HG02973 (cell line): ENCODE results near the gene RTTN.
"Not testable (repeated sequence)": the region's sequence is repeated elsewhere in the genome, so short reads cannot be mapped to it uniquely, and the experiment has no call there.

Experiments used
- ATAC-seq: cut with Tn5 transposase; IDR thresholded peaks from one replicate; pipeline ENCODE4 v1.9.1; 2021; ENCODE audit warnings: moderate library complexity; ENCODE audit not compliant: unreplicated experiment

The RTTN gene

DNA sequence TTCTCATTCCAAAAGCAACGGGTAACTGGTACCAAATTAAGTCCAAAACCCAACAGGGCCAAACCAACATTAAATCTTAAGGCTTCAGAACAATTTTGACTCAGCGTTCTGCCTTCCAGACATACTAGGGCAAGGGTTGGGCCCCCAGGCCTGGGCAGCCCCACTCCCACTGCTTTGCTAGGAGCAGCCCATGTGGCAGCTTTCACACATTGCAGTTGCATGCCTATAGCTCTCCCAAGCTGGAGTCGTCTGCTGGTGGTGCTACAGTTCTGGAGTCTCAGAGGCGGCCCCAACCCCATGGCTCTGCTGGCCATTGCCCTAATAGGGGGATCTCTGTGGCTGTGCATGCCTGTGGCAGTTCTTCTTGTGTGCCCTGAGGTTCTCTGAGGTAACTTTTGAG is 220.2 kb downstream of the RTTN start:
- ATAC-seq = no peak

DNA sequence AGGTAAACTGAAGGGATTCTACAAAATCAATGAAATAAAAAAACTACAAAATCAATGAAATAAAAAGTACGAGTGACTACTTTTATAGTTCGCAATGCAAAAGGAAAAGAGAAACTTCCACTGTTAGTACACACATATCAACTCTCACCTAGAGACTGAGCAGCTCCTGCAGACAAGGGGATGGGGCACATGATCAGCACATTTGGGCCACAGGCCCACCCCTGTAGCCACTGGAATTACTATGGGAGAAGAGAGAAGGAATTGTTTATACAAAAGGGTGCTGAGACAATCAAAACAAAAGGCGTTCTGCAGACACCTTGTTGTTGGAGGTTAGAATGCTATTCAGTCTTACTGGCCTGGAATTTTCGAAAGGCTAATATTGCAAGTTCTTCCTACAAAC is 223.1 kb downstream of the RTTN start:
- ATAC-seq = no peak

DNA sequence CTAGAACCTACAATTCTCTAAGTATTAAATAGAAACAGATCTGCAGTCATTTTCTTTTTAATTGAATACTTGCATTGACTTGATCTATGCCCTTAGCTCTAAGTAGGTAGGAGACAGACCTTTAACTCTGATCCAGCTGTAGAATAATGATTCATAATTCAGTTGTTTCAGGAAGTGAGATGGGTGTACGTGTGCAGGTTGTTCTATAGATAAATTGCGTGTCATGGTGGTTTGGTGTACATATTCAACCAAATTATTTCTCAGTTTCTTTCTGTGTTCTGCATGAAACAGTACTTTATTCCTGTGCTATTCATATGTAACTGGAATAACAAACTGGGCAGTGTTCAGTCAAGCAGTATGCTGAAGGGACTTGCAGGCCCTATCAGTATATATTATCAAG is 223.5 kb downstream of the RTTN start:
- peak; percentile 37 for ATAC-seq

DNA sequence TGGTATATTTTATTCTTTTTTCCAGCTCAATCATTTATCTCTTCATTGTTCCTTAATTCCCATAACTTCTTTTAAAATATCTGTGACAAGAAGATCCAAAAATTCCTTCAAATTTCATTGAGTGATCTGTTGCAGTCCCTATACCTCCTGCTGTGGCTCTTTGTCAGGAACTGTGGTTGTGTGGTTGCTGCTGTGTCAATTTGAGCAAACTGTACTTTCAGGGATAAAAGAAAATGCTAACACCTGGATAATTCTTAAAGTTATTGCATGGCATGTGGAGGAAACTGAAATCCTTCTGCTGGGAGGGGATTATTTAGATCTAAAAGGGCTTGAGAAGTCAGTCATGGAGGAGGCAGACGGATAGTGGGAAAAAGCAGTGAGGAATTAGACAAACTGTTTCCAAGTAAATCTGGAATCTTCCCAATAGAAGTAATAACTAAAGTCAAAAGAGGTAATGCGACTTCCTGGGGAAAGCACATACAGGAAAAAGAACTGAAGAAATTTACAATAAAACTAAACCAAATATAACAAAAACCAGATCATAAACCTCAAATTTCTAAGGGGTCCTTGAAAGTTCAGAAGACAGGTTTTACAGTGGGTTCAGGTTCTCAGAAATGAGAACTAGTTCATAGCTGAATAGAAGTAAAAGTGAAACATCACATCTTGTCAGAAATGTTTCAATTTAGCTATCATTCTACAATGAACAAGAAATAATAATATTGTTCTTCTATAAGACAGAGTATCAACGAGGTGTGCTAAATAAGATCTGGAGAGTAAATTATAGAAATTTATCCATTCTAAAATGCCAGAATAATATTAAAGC is 224.3 kb downstream of the RTTN start:
- ATAC-seq = no peak

DNA sequence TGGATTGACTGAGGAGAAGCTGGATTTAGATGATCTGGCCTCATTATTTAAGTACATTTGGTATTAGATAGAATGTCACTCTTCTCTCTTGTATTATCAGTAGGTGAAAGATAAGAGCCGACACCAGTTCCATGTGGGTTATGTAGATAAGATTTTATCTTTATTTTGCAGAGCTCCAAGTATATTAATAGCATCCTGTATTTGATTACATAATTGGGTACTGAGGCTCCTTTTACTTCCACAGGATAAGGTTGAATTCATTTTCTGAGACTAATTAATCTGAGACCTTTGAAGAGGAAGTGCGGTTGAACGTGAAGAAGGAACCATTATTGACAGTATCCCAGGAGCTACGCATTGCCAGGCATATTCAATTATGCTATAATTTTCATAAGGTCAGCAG is 225.0 kb downstream of the RTTN start:
- no peak for ATAC-seq

DNA sequence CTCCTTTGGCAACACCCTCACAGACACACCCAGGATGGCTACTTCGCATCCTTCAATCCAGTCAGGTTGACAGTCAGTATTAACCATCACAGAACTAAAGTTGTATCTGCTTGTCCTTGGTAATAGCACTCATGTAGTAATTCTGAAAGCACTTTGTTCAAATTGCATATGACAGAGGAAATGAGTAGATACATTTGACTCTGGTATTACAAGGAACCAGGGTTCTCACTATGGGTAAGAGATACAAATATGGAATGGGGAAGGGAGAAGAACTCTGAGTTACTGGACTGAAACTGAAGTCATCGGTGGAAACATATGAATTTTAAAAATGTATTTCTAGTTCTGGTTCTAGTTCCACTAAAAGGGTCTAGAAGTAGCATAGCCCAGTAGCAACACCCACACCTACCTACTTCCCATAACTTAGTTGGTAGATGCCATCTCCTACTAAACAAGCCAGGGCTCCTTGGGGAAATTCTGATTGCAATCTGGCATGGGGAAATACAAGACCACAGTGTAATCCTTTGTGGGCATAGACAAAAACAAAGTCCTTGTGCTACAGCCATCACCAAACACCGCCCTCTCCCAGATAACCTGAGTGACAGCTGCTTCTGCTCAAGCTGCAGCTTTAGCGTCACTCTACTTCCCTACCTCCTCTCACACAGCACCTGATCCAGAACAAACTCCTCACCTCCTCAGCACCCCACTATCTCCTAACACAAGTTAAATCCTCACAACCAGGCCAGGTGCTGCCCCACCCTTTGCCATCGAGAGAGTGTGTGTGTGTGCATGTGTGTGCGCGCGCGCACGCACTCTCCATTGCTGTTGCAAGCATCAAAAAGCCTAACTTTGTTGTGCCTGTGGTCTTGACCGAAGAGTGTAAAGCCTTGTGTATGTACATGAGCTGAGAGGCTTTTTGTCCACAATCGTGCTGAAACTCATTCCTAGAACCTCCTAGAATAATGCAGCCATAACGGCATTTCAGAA is 226.5 kb downstream of the RTTN start:
- peak; percentile 87 for ATAC-seq

DNA sequence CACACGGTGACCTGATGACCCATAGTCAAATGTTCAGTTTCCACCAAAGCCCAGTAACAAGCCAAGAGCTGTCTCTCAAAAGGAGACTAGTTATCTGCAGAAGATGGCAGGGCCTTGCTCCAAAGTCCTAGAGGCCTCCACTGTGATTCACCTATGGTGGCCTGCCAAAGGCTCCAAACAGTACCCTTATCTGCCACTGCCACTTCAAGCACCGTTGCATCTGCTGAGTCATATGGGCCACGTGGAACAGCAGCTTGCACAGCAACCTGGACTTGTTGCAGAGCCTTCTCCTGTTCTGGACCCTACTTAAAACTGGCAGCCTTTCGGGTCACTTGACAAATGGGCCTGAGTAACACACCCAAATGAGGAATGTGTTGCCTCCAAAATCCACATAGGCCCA is 230.2 kb downstream of the RTTN start:
- ATAC-seq = not testable (repeated sequence)

DNA sequence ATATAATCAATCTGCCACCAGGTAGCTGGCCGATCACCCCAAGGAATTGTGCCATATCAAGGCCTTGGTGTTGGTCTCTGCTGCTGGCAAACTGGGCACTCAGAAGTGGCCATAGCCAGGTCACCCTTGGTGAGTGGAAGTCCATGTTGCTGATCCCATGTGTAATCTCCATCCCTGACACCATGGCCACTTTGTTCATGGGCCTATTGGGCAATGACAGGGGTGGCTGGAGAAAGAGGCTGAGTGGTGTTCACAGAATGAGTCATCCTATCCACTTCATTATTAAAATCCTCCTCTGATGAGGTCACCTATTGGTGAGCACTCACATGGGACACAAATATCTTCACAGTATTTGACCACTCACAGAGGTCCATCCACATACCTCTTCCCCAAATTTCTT is 231.1 kb downstream of the RTTN start:
- ATAC-seq = no peak

DNA sequence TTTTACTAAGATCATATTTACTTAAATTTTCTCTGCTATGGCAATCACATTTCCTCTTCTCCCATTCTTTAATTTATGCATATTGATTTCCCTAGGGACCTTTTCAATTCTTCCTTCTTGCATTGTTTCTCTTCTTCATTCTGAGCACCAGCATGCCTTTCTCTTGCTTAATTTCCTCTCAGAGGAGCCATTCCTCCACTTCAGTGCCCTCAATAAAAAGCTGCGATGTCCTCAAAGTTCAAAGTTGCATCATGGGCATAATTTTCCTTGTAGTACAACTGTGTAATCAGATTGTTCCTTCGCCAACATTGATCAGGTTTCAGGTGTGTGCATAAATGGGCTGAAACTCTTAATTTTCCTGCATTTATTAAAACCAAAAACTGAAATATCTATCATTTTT is 236.0 kb downstream of the RTTN start:
- ATAC-seq = no peak

DNA sequence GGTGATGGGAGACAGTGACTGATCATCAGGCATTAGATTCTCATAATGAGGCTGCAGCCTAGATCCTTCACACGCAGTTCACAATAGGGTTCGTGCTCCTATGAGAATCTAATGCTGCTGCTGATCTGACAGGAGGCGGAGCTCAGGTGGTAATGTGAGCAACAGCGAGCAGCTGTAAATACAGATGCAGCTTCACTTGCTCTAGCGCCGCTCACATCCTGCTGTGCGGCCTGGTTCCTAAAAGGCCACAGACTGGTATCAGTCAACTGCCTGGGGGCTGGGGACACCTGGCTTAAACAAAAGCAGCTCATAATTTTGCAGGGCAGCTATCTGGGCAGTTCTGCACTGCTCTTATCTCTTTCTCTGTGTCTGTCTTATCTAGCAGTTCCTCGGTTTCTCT is 237.4 kb downstream of the RTTN start:
- ATAC-seq = no peak

DNA sequence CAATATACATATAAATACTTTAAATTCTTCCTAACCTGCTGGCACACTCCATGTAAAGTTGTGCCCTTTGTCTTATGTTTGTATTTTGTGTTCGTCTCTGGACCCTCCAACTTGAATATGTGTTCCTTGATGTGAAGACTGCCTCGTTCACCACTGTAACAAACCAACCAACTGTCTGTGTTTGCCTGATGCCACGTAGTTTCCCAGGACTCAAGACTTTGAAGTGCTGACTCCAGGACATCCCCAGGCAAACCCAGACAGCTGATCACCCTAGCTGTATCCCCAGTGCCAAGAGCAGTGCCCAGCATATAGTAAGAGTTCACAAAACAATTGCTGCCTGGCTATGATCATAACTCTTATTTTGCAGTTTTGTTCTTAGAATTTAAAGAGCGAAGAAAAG is 242.3 kb downstream of the RTTN start:
- no peak for ATAC-seq

DNA sequence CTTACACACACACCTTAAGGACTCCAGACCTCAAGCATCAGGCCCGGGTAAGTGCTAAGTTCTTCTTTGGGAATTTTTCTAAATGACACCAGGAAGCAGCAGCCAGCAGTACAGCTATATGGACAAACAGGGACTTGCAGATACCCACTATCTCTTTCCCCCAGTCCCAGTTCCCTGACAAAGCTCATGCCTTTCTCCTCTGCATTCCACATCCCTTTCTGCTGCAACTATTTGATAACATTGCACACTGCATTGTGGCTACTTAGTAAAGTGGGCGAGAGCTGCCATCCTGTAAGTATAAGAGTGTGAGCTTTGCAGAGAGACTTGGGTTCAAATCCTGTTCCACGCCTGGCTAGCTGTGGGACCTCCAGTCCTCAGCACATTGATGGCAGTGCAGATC is 243.8 kb downstream of the RTTN start:
- no peak for ATAC-seq

DNA sequence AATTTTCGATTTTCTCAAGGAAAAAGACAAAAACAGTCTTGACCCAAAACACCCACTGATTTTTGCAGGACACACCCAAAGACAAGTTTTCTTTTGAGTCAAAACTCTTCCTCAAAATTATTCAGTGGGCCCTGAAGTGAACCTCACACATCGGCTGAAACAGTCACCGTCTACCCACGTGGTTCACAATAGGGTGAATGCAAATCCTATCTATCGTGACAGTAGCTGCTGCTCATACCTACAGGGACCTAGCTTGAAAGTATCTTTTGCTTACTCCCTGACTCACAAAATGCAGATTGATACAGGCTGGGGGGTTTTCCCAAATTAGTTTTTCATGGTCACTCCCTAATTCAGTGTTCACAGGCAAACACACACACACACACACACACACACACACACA is 247.1 kb downstream of the RTTN start:
- ATAC-seq = peak; percentile 71

DNA sequence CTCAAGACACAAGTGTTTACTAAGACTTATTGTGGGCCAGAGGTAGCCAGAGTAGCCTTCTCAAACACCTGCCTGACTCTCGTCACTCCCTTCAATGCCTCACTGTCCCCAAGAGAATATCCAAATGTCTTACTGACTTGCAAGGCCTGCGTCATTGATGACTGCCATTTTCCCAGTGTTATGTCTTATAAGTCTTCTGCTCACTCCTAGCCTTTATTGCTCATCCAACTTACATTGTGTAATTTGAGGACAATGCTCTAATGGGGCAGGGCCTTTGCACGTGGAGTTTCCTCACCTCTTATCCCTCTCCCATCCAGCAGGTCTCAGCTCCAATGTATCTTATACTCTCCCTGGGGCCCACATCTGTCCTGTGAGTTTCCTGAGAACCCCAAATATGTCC is 247.7 kb downstream of the RTTN start:
- ATAC-seq = no peak

DNA sequence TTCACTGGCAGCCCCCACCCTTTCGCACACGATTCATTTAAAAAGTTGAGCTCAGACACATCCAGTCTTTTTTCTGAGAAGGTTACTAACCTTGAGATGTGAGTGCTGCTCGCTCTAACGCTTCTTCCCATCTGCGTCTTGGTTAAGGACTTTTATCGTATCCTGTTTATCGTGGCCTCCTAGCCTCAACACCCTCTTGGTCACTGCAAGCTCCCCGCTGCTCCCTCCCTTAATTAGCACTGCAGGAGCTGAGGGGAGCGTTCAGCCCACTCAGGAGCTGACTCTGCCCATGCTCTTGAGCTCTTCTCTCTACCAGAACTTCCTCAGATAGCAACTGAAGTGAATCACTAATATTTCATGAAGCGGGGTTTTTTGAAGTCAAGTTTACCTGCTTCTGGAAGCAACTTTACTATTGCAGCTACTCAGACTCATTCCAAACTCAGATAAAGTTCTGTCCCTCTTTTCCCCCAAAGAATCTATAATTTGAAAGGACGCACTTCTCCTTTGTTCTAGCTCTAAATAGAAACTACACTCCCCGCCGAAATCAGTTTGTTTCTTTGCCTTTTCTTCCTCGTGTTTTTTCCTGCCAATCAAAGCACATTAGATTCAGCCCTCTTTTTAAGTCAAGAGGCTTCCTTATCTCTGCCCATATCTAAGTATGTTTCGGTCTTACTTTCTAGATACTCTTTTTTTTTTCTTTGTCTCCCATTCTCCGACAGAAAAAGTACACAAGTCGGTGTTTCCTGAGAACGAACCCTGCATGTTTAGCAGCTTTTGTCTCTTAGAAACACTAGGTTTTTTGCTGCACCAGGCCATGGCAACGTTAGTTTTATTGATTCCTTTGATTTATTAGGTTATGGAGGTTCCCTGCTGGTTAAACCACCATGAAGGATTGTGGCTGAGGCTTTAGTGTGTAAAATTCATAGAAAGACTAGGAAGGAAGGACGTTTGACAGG is 248.5 kb downstream of the RTTN start:
- ATAC-seq = no peak

DNA sequence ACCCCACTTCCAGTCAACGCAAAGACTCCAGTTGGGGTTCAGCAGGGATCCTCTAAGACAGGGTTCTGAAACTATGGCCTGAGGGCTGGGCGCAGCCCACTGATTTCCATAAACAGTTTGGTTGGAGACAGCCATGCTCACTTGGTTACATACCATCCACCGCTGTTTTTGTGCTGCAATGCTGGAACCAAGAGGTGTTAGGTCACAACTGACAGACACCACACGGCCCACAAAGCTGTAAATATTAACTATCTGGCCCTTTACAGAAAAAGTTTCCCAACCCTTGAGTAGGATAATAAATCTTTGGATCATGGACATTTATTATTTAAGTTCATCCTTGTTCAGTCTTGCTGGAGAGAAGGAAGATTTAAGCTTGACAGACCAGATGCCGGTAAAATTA is 249.4 kb downstream of the RTTN start:
- peak; percentile 26 for ATAC-seq

DNA sequence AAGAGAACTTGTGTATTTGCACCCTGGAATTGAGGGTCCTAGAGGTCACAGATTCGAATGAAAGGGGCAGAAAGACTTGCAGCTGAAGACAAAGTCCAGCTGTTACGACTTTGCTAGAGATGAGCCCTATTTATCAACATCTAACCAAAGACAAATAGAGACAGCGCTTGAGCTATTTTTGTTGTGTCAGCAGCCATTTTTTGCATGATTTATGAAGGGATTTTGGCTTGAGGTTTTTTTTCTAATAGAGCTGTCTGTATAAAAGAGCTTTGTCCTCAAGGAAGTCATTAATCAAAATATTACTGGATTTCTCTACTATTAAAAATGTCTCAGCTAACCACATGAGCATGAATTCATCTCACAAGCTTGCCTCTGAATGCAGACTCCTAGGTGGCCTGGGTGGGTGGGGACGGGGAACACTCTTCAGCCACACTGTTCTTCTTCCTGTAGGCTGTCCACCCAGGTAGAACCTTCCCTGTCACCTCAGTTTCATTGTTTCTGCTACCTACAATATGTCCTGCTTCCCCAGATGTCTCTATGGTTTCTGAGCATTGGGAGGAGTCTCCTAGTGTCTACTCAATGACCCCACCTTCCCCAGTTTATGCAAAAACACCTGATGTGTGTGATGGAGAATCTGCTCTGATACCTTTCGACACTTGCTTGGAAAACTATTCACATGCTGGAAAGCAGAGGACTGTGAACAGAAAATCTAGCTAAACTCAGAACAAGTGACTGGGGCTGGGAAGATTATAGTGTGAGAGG is 250.6 kb downstream of the RTTN start:
- no peak for ATAC-seq

DNA sequence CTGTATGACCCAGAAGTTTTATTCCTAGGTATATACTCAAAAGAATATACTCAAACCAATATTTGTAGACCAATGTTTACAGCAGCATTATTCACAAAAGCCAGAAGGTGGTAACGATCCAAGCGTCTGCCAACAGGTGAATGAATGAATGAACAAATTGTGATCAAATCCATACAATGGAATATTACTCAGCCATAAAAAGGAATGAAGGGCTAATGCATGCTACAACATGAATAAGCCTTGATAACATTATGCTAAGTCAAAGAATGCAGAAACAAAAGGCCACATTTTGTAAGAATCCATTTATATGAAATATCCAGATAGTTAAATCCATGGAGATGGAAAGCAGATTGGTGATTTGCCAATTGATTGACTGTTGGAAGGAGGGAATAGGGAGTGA is 252.3 kb downstream of the RTTN start:
- no peak for ATAC-seq
